ENCODE results near the gene CFB.
"Not testable (repeated sequence)": the region's sequence is repeated elsewhere in the genome, so short reads cannot be mapped to it uniquely, and the experiment has no call there.

CFB gene

DNA sequence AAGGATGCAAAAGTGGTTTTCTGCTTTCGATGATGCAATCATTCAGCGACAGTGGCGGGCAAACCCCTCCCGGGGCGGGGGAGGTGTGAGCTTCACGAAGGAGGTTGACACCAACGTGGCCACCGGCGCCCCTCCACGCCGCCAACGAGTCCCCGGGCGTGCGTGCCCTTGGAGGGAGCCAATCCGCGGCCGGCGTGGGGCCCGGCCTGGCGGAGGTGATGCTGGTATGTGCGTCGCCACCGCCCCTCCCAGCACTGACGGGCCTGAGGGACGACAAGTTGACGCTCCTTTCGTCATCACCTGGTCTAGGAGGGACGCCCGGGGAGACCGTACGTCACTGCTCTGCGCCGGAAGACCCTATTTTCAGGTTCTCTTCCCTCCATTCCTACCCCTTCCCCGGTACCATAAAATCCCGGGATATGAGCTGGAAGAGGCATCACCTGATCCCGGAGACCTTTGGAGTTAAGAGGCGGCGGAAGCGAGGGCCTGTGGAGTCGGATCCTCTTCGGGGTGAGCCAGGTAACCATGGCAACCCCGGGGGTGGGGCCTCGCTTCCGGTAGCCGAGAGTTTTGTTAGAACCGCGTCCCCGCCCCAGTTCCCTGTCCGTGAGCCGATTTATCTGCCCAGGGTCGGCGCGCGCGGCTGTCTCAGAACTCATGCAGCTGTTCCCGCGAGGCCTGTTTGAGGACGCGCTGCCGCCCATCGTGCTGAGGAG lies 26.3 kb downstream of the CFB start, which contains the start of gene DXO:
Gene DXO, minus strand, starts transcription at position 146 of the 716 bp plus-strand sequence. CDS start 463 bp downstream, outside the sequence.
- peak; percentile 98 for DNase-seq

DNA sequence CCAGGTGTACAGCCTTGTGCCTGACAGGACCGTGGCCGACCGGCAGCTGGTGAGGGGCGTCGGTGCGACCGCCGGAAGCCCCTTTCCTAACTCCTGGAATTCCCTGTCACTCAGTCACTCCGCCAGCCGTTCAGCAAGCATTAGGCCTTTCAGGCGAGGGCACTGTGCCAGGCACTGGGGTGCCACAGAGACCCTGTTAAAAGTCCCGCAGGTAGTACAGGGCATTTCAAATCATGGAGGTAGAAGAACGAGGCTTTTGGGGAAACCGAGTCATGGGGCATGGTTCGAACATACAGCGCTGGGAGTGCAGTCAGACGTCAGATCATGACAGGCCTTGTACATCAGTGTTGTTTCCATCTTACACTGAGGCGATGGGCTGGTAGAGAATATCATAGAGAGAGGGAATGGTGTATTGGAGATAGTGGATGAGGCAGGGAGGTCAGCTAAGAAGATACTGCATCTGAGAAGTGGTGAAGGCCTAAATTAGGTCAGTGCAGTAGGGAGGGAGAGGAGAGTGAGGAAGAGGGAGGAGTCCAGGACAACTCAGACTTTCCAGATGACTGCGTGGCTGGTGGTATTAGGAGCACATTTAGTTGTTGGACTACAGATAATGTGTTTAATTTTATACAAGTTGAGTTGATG lies 26.9 kb downstream of the CFB start:
- DNase-seq, result no peak

- not testable (repeated sequence) for DNase-seq
These were observed 30.2 kb downstream of the CFB start for GRCh38 chr6:31976065-31976464.

DNA sequence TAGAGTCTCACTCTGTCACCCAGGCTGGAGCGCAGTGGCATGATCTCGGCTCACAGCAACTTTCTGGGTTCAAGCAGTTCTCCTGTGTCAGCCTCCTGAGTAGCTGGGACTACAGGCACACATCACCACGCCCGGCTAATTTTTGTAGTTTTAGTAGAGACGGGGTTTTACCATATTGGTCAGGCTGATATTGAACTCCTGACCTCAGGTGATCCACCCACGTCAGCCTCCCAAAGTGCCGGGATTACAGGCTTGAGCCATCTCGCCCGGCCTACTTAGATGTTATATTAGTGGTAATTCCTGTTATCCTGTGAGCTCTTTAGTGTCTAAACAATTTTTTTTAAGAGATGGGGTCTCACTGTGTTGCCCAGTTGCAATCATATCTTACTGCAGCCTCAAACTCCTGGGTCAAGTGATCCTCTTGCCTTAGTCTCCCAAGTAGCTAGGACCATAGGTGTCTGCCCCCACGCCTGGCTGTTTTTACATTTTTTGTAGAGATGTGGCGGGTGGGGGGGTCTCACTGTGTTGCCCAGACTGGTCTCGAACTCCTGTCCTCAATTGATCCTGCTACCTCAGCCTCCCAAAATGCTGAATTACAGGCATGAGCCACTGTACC lies 32.0 kb downstream of the CFB start:
- no peak for DNase-seq

DNA sequence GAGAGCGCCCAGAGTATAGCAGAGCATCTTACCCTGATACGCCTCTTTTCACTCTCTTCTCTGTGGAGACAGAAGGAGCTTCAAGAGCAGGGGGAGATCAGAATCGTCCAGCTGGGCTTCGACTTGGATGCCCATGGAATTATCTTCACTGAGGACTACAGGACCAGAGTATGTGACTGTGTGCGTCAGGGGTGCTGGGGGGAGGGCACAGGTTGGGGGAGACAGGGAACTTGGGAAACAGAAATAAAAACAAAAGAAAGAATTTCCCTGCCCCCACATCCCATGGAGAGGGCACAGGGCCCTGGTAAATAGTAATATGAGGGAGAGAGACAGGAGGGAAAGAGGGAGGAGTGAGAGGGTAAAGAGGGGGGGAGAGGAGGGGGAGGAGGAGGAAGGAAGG lies 32.9 kb downstream of the CFB start:
- no peak for DNase-seq

- no peak for DNase-seq
These were observed 33.5 kb downstream of the CFB start for GRCh38 chr6:31979238-31979898.

DNA sequence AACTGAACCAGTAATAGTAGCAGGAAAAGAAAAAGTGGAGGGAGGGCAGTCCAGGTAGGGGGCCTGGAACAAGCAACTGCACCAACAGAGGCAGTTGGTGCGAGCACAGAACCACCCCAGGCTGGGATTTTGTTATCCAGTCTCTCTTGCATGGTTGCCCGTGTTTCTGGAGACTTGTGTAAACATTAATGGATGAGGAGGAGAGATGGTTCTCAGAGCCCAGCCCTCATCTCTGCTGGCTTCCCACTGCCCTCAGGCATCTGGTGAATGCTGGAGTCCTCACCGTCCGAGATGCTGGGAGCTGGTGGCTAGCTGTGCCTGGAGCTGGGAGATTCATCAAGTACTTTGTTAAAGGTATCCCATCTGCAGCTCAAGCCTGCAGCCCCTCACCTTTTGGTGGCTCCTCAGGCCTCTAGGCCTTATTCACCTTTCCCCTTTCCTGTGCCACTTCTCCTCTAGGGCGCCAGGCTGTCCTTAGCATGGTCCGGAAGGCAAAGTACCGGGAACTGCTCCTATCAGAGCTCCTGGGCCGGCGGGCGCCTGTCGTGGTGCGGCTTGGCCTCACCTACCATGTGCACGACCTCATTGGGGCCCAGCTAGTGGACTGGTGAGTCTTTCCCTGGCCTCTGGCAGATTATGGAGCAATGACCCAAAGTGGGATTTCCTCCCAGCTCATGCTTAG lies 34.4 kb downstream of the CFB start:
- DNase-seq, result not testable (repeated sequence)

GRCh38 chr6:31980998-31981397 lies 35.1 kb downstream of the CFB start:
- DNase-seq, result not testable (repeated sequence)

- not testable (repeated sequence) for DNase-seq
These were observed 35.8 kb downstream of the CFB start, which contains the start of gene C4A for GRCh38 chr6:31981744-31982143. Gene C4A, plus strand, starts transcription at chr6:31982057. Its CDS starts 51 bp downstream, at chr6:31982108.

DNA sequence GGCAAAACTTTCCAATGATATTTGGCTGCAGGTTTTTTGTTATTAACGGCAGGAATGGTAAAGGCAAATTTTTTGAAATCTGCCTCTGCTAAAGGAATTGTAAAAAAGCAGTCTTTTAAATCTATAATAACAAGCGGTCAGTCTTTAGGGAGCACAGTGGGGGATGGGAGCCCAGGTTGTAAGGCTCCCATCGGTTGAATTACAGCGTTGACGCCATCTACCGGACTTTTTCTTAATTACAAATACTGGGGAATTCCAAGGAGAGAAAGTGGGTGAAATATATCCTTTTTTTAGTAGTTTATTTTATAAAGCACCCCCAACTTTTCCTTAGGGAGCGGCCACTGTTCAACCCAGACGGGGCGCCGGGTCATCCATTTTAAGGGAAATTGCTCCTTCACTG lies 43.5 kb downstream of the CFB start:
- DNase-seq, result not testable (repeated sequence)

- not testable (repeated sequence) for DNase-seq
These were observed 48.5 kb downstream of the CFB start for GRCh38 chr6:31994421-31994820.

GRCh38 chr6:31996385-31996784 lies 50.5 kb downstream of the CFB start:
- DNase-seq, result not testable (repeated sequence)
